ELF-1 (cell line): ENCODE data around the gene GBX2.
"Not testable (repeated sequence)": the region's sequence is repeated elsewhere in the genome, so short reads cannot be mapped to it uniquely, and the experiment has no call there.

Source experiments
- DNase-seq: peaks from one replicate; pipeline ENCODE4 v3.0.0-alpha.2; 2016; ENCODE audit warnings: low read depth, low spot score

The GBX2 gene

GRCh38 chr2:236156095-236156859 lies 11.9 kb downstream of the GBX2 start:
- no peak for DNase-seq

- DNase-seq: no peak
These were observed 12.8 kb downstream of the GBX2 start for GRCh38 chr2:236155406-236155805.

GRCh38 chr2:236146436-236146835 lies 21.8 kb downstream of the GBX2 start:
- no peak for DNase-seq

- DNase-seq: no peak
These were observed 24.4 kb downstream of the GBX2 start for GRCh38 chr2:236143811-236144210.

- not testable (repeated sequence) for DNase-seq
These were observed 26.6 kb downstream of the GBX2 start for GRCh38 chr2:236141616-236142015.

GRCh38 chr2:236137066-236137465 lies 31.1 kb downstream of the GBX2 start:
- DNase-seq: no peak

GRCh38 chr2:236136538-236136937 lies 31.6 kb downstream of the GBX2 start:
- no peak for DNase-seq

GRCh38 chr2:236133410-236134012 lies 34.7 kb downstream of the GBX2 start:
- no peak for DNase-seq

GRCh38 chr2:236131073-236131692 lies 37.0 kb downstream of the GBX2 start:
- DNase-seq: no peak

GRCh38 chr2:236130349-236130998 lies 37.7 kb downstream of the GBX2 start:
- no peak for DNase-seq

- DNase-seq: no peak
These were observed 38.3 kb downstream of the GBX2 start for GRCh38 chr2:236129935-236130334.

GRCh38 chr2:236128321-236128720 lies 39.9 kb downstream of the GBX2 start:
- no peak for DNase-seq

- no peak for DNase-seq
These were observed 41.2 kb downstream of the GBX2 start for GRCh38 chr2:236127010-236127409.

- DNase-seq: no peak
These were observed 42.6 kb downstream of the GBX2 start for GRCh38 chr2:236125541-236125940.

- no peak for DNase-seq
These were observed 43.8 kb downstream of the GBX2 start for GRCh38 chr2:236124182-236124893.

- no peak for DNase-seq
These were observed 44.5 kb downstream of the GBX2 start for GRCh38 chr2:236123716-236124115.

- DNase-seq: no peak
These were observed 46.0 kb downstream of the GBX2 start for GRCh38 chr2:236122236-236122635.

GRCh38 chr2:236121546-236121945 lies 46.6 kb downstream of the GBX2 start:
- DNase-seq: no peak

GRCh38 chr2:236120829-236121228 lies 47.4 kb downstream of the GBX2 start:
- DNase-seq: no peak

GRCh38 chr2:236120141-236120601 lies 48.0 kb downstream of the GBX2 start:
- no peak for DNase-seq

- DNase-seq: no peak
These were observed 48.7 kb downstream of the GBX2 start for GRCh38 chr2:236119476-236119875.

GRCh38 chr2:236119003-236119402 lies 49.2 kb downstream of the GBX2 start:
- no peak for DNase-seq
